ENCODE results near the gene DCD.
"Not testable (repeated sequence)": the region's sequence is repeated elsewhere in the genome, so short reads cannot be mapped to it uniquely, and the experiment has no call there.

DCD gene

GRCh38 chr12:54653025-54653424 lies 4.9 kb upstream of the DCD start:
- no peak for DNase-seq (ENCODE audit: low read depth)

GRCh38 chr12:54650889-54651288 lies 2.7 kb upstream of the DCD start:
- no peak for DNase-seq (ENCODE audit: low read depth)

- DNase-seq (ENCODE audit: low read depth), result no peak
Measured at GRCh38 chr12:54650409-54650808, 2.2 kb upstream of the DCD start.

GRCh38 chr12:54649825-54650224 lies 1.7 kb upstream of the DCD start:
- no peak for DNase-seq (ENCODE audit: low read depth)

GRCh38 chr12:54641554-54641953 lies 6.6 kb downstream of the DCD start:
- DNase-seq (ENCODE audit: low read depth), result no peak

GRCh38 chr12:54641089-54641488 lies 7.1 kb downstream of the DCD start:
- no peak for DNase-seq (ENCODE audit: low read depth)

- DNase-seq (ENCODE audit: low read depth), result not testable (repeated sequence)
Measured at GRCh38 chr12:54639112-54639511, 9.1 kb downstream of the DCD start.

- no peak for DNase-seq (ENCODE audit: low read depth)
Measured at GRCh38 chr12:54634795-54635194, 13.4 kb downstream of the DCD start, which contains the start of gene LACRT. LACRT (minus strand) TSS chr12:54634895; CDS start chr12:54634841, 54 bp downstream.

- DNase-seq (ENCODE audit: low read depth), result no peak
Measured at GRCh38 chr12:54631988-54632728, 16.0 kb downstream of the DCD start.

- DNase-seq (ENCODE audit: low read depth), result no peak
Measured at GRCh38 chr12:54631551-54631950, 16.6 kb downstream of the DCD start.

GRCh38 chr12:54629925-54630324 lies 18.2 kb downstream of the DCD start:
- no peak for DNase-seq (ENCODE audit: low read depth)

GRCh38 chr12:54628186-54628846 lies 19.8 kb downstream of the DCD start:
- no peak for DNase-seq (ENCODE audit: low read depth)

GRCh38 chr12:54627304-54627703 lies 20.9 kb downstream of the DCD start:
- DNase-seq (ENCODE audit: low read depth), result no peak

GRCh38 chr12:54625598-54625997 lies 22.6 kb downstream of the DCD start:
- no peak for DNase-seq (ENCODE audit: low read depth)

GRCh38 chr12:54624315-54625279 lies 23.6 kb downstream of the DCD start:
- DNase-seq (ENCODE audit: low read depth), result no peak

GRCh38 chr12:54622463-54623183 lies 25.5 kb downstream of the DCD start:
- no peak for DNase-seq (ENCODE audit: low read depth)

- no peak for DNase-seq (ENCODE audit: low read depth)
Measured at GRCh38 chr12:54616933-54617680, 31.1 kb downstream of the DCD start.

GRCh38 chr12:54612225-54612750 lies 35.9 kb downstream of the DCD start:
- DNase-seq (ENCODE audit: low read depth), result no peak

- no peak for DNase-seq (ENCODE audit: low read depth)
Measured at GRCh38 chr12:54611715-54612149, 36.4 kb downstream of the DCD start.

- DNase-seq (ENCODE audit: low read depth), result no peak
Measured at GRCh38 chr12:54608769-54609168, 39.4 kb downstream of the DCD start.

- DNase-seq (ENCODE audit: low read depth), result no peak
Measured at GRCh38 chr12:54608156-54608555, 40.0 kb downstream of the DCD start.

Measured in stromal cell of bone marrow (primary cell).